A549 (cell line): Measurements from ENCODE around the gene GPRIN2. TPM values are rescaled to one million over a fixed set of nuclear protein-coding genes. Genes with fewer than 3 reads are reported as not detected.
"Not testable (repeated sequence)": the region's sequence is repeated elsewhere in the genome, so short reads cannot be mapped to it uniquely, and the experiment has no call there.

Source experiments
- ATAC-seq, 2 experiments: fragments of 200-7000 bp in 1 of 2; fragments of >200 bp in 1 of 2; cut with Nextera tagmentation in 1 of 2; cut with Tn5 transposase in 1 of 2; 3 replicates each; pipeline versions ENCODE4 v1.8.0 to v1.9.1; 2018 to 2020; ENCODE audit warnings: mild to moderate bottlenecking in 1 of 2, moderate library complexity in 1 of 2
- CTCF ChIA-PET: fragments of 300-600 bp; sonication (Branson Sonifier 250); formaldehyde crosslinking; extraction: SDS; loops from one replicate; lab custom pipeline; 2021; ENCODE audit warnings: antibody characterized with exemption, inconsistent platforms; lab: Yijun Ruan, JAX
- POLR2A ChIA-PET: fragments of 350-600 bp; formaldehyde crosslinking; extraction: SDS; loops from one replicate; lab custom pipeline; 2021; ENCODE audit warnings: antibody characterized with exemption, inconsistent platforms; lab: Yijun Ruan, JAX
- DNase-seq, 2 experiments: peaks; one replicate each; pipeline versions ENCODE4 v3.0.0 to v3.0.0-alpha.2; 2011 to 2016; ENCODE audit warnings: low read depth in 1 of 2, low spot score in 1 of 2
- FAIRE-seq: peaks from 2 replicates; lab custom pipeline; 2011; peaks lifted over from hg19 to GRCh38; lab: Jason Lieb, UNC
- H3K27ac ChIP-seq, 2 experiments: fragments of >200 bp; sonication (Bioruptor Twin); formaldehyde crosslinking; 3 replicates each; pipeline ENCODE4 v1.5.1; 2016 to 2017
- H3K4me1 ChIP-seq: fragments of >200 bp; sonication (Bioruptor Twin); formaldehyde crosslinking; 3 replicates; pipeline ENCODE4 v1.6.1; 2016
- H3K4me2 ChIP-seq: fragments of >200 bp; sonication (Bioruptor Twin); formaldehyde crosslinking; 3 replicates; pipeline ENCODE4 v1.6.1; 2016
- H3K4me3 ChIP-seq: fragments of >200 bp; sonication (Bioruptor Twin); formaldehyde crosslinking; 3 replicates; pipeline ENCODE4 v1.5.1; 2016
- H3K9me3 ChIP-seq: fragments of >200 bp; sonication (Bioruptor Twin); formaldehyde crosslinking; 3 replicates; pipeline ENCODE4 v1.6.1; 2016
- CBX2 ChIP-seq: fragments of 200-600 bp; sonication (generic); IDR thresholded peaks from 2 replicates; pipeline ENCODE4 v1.6.1; 2016; ENCODE audit warnings: low read depth, mild to moderate bottlenecking, borderline replicate concordance
- EHF ChIP-seq: fragments of 250-450 bp; sonication (Bioruptor Pico); IDR thresholded peaks from 2 replicates; pipeline ENCODE4 v1.5.0; 2020; ENCODE audit warnings: mild to moderate bottlenecking
- EP300 ChIP-seq, 2 experiments: fragments of >200 bp; sonication (Bioruptor Twin); formaldehyde crosslinking; IDR thresholded peaks; 2 replicates in 1 of 2; 3 replicates in 1 of 2; pipeline ENCODE4 v1.6.1; 2016 to 2017
- FOSB ChIP-seq: fragments of 250-450 bp; sonication (Bioruptor Pico); IDR thresholded peaks from 2 replicates; pipeline ENCODE4 v1.5.0; 2020; ENCODE audit warnings: mild to moderate bottlenecking, moderate library complexity
- FOSL2 ChIP-seq, 2 experiments: fragments of 450-650 bp in 1 of 2; fragments of >200 bp in 1 of 2; sonication (Bioruptor Twin) in 1 of 2; formaldehyde crosslinking; IDR thresholded peaks; 2 replicates each; pipeline versions ENCODE4 v1.5.0 to v1.6.1; 2016 to 2020; ENCODE audit warnings: mild to moderate bottlenecking in 1 of 2, moderate library complexity in 1 of 2
- FOXS1 ChIP-seq: fragments of 250-450 bp; sonication (Bioruptor Pico); IDR thresholded peaks from 2 replicates; pipeline ENCODE4 v1.5.0; 2020; ENCODE audit warnings: mild to moderate bottlenecking, moderate library complexity
- HMGXB4 ChIP-seq: fragments of 250-450 bp; sonication (Bioruptor Pico); IDR thresholded peaks from 2 replicates; pipeline ENCODE4 v1.5.0; 2021; ENCODE audit warnings: mild to moderate bottlenecking, moderate library complexity, borderline replicate concordance
- HOXA7 ChIP-seq: fragments of 250-450 bp; sonication (Bioruptor Pico); IDR thresholded peaks from 2 replicates; pipeline ENCODE4 v1.5.0; 2020; ENCODE audit warnings: mild to moderate bottlenecking, moderate library complexity
- HOXB13 ChIP-seq: fragments of 250-450 bp; sonication (Bioruptor Pico); IDR thresholded peaks from 2 replicates; pipeline ENCODE4 v1.5.0; 2020; ENCODE audit warnings: low read depth, mild to moderate bottlenecking, moderate library complexity
- HOXB5 ChIP-seq: fragments of 250-450 bp; sonication (Bioruptor Pico); IDR thresholded peaks from 2 replicates; pipeline ENCODE4 v1.5.0; 2020; ENCODE audit warnings: mild to moderate bottlenecking, moderate library complexity
- JUN ChIP-seq, 2 experiments: fragments of >200 bp; sonication (Bioruptor Twin); formaldehyde crosslinking; IDR thresholded peaks; 2 replicates in 1 of 2; 3 replicates in 1 of 2; pipeline ENCODE4 v1.6.1; 2016 to 2017
- JUNB ChIP-seq: fragments of >200 bp; sonication (Bioruptor Twin); formaldehyde crosslinking; IDR thresholded peaks from 2 replicates; pipeline ENCODE4 v1.6.1; 2016
- MAFK ChIP-seq: fragments of 450-650 bp; IDR thresholded peaks from 2 replicates; pipeline ENCODE4 v1.6.1; 2014; ENCODE audit not compliant: partially characterized antibody
- MYC ChIP-seq: IDR thresholded peaks from 2 replicates; pipeline ENCODE4 v1.6.1; 2012; ENCODE audit warnings: mild to moderate bottlenecking, inconsistent platforms, low read length, improper control_type of control experiment, borderline replicate concordance
- NFE2L2 ChIP-seq: fragments of 150-350 bp; conservative IDR thresholded peaks from 2 replicates; pipeline ENCODE4 v1.6.1; 2014; ENCODE audit warnings: low read length
- POLR2A ChIP-seq: IDR thresholded peaks from 2 replicates; pipeline ENCODE4 v1.6.1; 2012; ENCODE audit warnings: mild to moderate bottlenecking, low read length
- RAD21 ChIP-seq, 2 experiments: fragments of >200 bp in 1 of 2; sonication (Bioruptor Twin) in 1 of 2; formaldehyde crosslinking in 1 of 2; IDR thresholded peaks in 1 of 2; conservative IDR thresholded peaks in 1 of 2; 2 replicates in 1 of 2; 3 replicates in 1 of 2; pipeline ENCODE4 v1.6.1; 2012 to 2018; ENCODE audit warnings: inconsistent platforms in 1 of 2
- RARB ChIP-seq: fragments of 250-450 bp; sonication (Bioruptor Pico); IDR thresholded peaks from 2 replicates; pipeline ENCODE4 v1.8.0; 2021; ENCODE audit warnings: mild to moderate bottlenecking, moderate library complexity
- SREBF2 ChIP-seq: fragments of 450-650 bp; IDR thresholded peaks from 2 replicates; pipeline ENCODE4 v1.6.1; 2014; ENCODE audit warnings: mild to moderate bottlenecking, moderate library complexity
- TFCP2L1 ChIP-seq: fragments of 250-450 bp; sonication (Bioruptor Pico); IDR thresholded peaks from 2 replicates; pipeline ENCODE4 v1.5.0; 2021; ENCODE audit warnings: mild to moderate bottlenecking
- TP53 ChIP-seq: fragments of 250-450 bp; sonication (Bioruptor Pico); IDR thresholded peaks from 2 replicates; pipeline ENCODE4 v1.5.0; 2021; ENCODE audit warnings: mild to moderate bottlenecking, moderate library complexity
- ZC3H11A ChIP-seq: fragments of 450-650 bp; IDR thresholded peaks from 2 replicates; pipeline ENCODE4 v1.6.1; 2014; ENCODE audit warnings: antibody characterized with exemption, mild to moderate bottlenecking
- ZFP36 ChIP-seq: fragments of 450-650 bp; IDR thresholded peaks from 2 replicates; pipeline ENCODE4 v1.6.1; 2014; ENCODE audit warnings: borderline replicate concordance; ENCODE audit not compliant: partially characterized antibody
- ZNF302 ChIP-seq: fragments of 250-450 bp; sonication (Bioruptor Pico); IDR thresholded peaks from 2 replicates; pipeline ENCODE4 v1.9.0; 2021; ENCODE audit warnings: inconsistent platforms, mild to moderate bottlenecking, moderate library complexity
- whole genome bisulfite sequencing: methylation state at CpG from one replicate; pipeline ENCODE4 v1.1.6; 2017; ENCODE audit errors: missing lambda C conversion rate; 5-methylcytosine and 5-hydroxymethylcytosine counted together
- polyA plus RNA-seq, 4 experiments: library from polyadenylated mRNA; depleted of rRNA in 3 of 4; stranded (reverse); fragments of >200 nt; fragmentation: RNase III in 1 of 4; extraction: RNeasy Plus Mini Kit Qiagen cat#74134 plus additional on column Dnase treatment in 1 of 4; gene quantifications; 2 replicates in 3 of 4; 3 replicates in 1 of 4; pipeline ENCODE4 v1.2.3, GENCODE V29; 2011 to 2017
- TF ChIP-seq, protein P1 (sequence below): fragments of 250-450 bp; sonication (Bioruptor Pico); IDR thresholded peaks from 2 replicates; pipeline ENCODE4 v1.5.0; 2020; ENCODE audit warnings: low read depth, mild to moderate bottlenecking, moderate library complexity

Gene GPRIN2
- polyA plus RNA-seq, 2 of the 4 experiments (the other 2 are of a cell fraction): 8.8 to 29.9 TPM

GRCh38 chr10:46534828-46535524, 21.5 kb downstream of the GPRIN2 start:
- ATAC-seq (peak; percentile 35 to 48; a peak in 4 of 6 replicates), DNase-seq (peak in 1 of 2 experiments; percentile 66), FAIRE-seq (no peak)
- H3K4me1 ChIP-seq: peaks cover 72% of the 10 kb centered on the region
- H3K4me2 ChIP-seq: peak overlapping the region; percentile 11
- WGBS: 48% methylated on average over 6 of the region's 6 CpGs
- H3K4me3 ChIP-seq: no peak overlapping the region
- ChIA-PET POLR2A (no interaction called here), CTCF (interaction anchor here (0.7 to 2.6 kb wide), 5 partner anchors 10 to 17 kb away, joined by 3 to 9 read pairs (median 3); no protein-coding TSS in a partner anchor)
- no peaks in the 10 kb centered on the region for H3K9me3 ChIP-seq
- TF ChIP-seq TFCP2L1 (CRISPR knock-in tag) (peak; percentile 83; the same call in 1 of the 2 replicates), ZNF302 (peak; percentile 85; the same call in 1 of the 2 replicates), RARB (CRISPR knock-in tag) (no peak; the same call in 1 of the 2 replicates), NFE2L2 (no peak), JUN (IDR thresholded peaks at IDR 0.05) (0 out of 5 replicates have a peak, but pooled peaks of 1 of the 2 experiments have one; percentile 22), HOXB5 (CRISPR knock-in tag) (peak; percentile 59; the same call in 1 of the 2 replicates), FOSL2 (IDR thresholded peaks at IDR 0.05) (no peak), FOSL2 (CRISPR knock-in tag; IDR thresholded peaks at IDR 0.05) (peak; percentile 31), EHF (CRISPR knock-in tag) (peak; percentile 71), SREBF2 (no peak), HOXB13 (CRISPR knock-in tag) (peak; percentile 69)
- H3K27ac ChIP-seq: peak overlapping the region; percentile 89 to 97

GRCh38 chr10:46532256-46532655, 24.2 kb downstream of the GPRIN2 start:
- H3K27ac ChIP-seq: peak overlapping the region; percentile 92 to 95
- 64% methylated on average over 1 of the region's 1 CpG for WGBS
- TF ChIP-seq FOSB (0 out of 2 replicates have a peak, but pooled peaks have one; percentile 35), HOXA7 (CRISPR knock-in tag) (peak; percentile 55; the same call in 1 of the 2 replicates), HOXB5 (CRISPR knock-in tag) (peak; percentile 49; the same call in 1 of the 2 replicates)
- TF ChIP-seq, all 56 proteins: peak for 3; not testable (repeated sequence) for 53
- Histone ChIP-seq H3K4me1 (peaks cover 57% of the 10 kb centered on the region), H3K4me2 (peak overlapping the region; percentile 7; the same call in 2 of the 3 replicates)
- FAIRE-seq, DNase-seq, ATAC-seq, H3K9me3 ChIP-seq, H3K4me3 ChIP-seq, POLR2A ChIA-PET: not testable (repeated sequence)
- CTCF ChIA-PET: interaction anchor here (2.9 kb wide), 2 partner anchors 7 to 12 kb away, joined by 17 to 27 read pairs; no protein-coding TSS in a partner anchor

- Histone ChIP-seq H3K4me2 (peak overlapping the region; percentile 0; the same call in 1 of the 3 replicates), H3K4me1 (peaks cover 68% of the 10 kb centered on the region), H3K4me3 (no peak overlapping the region), H3K9me3 (no peaks in the 10 kb centered on the region), H3K27ac (peak overlapping the region; percentile 92 to 95)
- POLR2A ChIA-PET: interaction anchor here (1.8 to 2.2 kb wide), 2 partner anchors 10 to 14 kb away, joined by 5 to 19 read pairs; no protein-coding TSS in a partner anchor
- peak; percentile 65 to 70 for ATAC-seq
- CTCF ChIA-PET: interaction anchor here (0.5 to 2.9 kb wide), 5 partner anchors 9 to 1797 kb away, joined by 3 to 27 read pairs (median 5); no protein-coding TSS in a partner anchor
- DNase-seq: peak; percentile 79 to 94
- no peak for FAIRE-seq
- WGBS: 81% methylated on average over 18 of the region's 18 CpGs
- TF ChIP-seq NFE2L2 (peak; percentile 76), ZC3H11A (no peak), FOXS1 (peak; percentile 71; the same call in 1 of the 2 replicates), JUN (IDR thresholded peaks at IDR 0.05) (peak; percentile 27 to 66; a peak in 4 of 5 replicates), JUNB (peak; percentile 46; the same call in 1 of the 2 replicates), HMGXB4 (CRISPR knock-in tag) (no peak), HOXB5 (CRISPR knock-in tag) (peak; percentile 65), HOXA7 (CRISPR knock-in tag) (peak; percentile 93; the same call in 1 of the 2 replicates), EP300 (IDR thresholded peaks at IDR 0.05) (peak; percentile 84 to 88; a peak in 3 of 5 replicates), POLR2A (no peak), MYC (no peak), ZFP36 (no peak), ZNF302 (peak; percentile 55; the same call in 1 of the 2 replicates), FOSB (0 out of 2 replicates have a peak, but pooled peaks have one; percentile 18), RAD21 (conservative IDR thresholded peaks at IDR 0.05 in 1 of 2, IDR thresholded peaks at IDR 0.05 in 1 of 2) (no peak), HOXB13 (CRISPR knock-in tag) (peak; percentile 63; the same call in 1 of the 2 replicates), CBX2 (no peak), MAFK (peak; percentile 83), TP53 (no peak), EHF (CRISPR knock-in tag) (peak; percentile 28; the same call in 1 of the 2 replicates), FOSL2 (IDR thresholded peaks at IDR 0.05) (no peak), FOSL2 (CRISPR knock-in tag; IDR thresholded peaks at IDR 0.05) (peak; percentile 86)
- TF ChIP-seq, protein P1, sequence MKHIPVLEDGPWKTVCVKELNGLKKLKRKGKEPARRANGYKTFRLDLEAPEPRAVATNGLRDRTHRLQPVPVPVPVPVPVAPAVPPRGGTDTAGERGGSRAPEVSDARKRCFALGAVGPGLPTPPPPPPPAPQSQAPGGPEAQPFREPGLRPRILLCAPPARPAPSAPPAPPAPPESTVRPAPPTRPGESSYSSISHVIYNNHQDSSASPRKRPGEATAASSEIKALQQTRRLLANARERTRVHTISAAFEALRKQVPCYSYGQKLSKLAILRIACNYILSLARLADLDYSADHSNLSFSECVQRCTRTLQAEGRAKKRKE (CRISPR knock-in tag): peak; percentile 85; the same call in 1 of the 2 replicates
Measured at GRCh38 chr10:46530249-46531186, 25.9 kb downstream of the GPRIN2 start.
